NCI-H2227 treated with DMSO at 0.1 percent for 48 hours (cell line): ENCODE measurements around the gene ABHD12.

Experiments
- DNase-seq: peaks from one replicate; lab custom pipeline; 2025; lab: John Stamatoyannopoulos, UW

Gene ABHD12

GRCh38 chr20:25257130-25257529 lies 133.5 kb downstream of the ABHD12 start:
- DNase-seq = no peak

GRCh38 chr20:25256226-25256859 lies 134.3 kb downstream of the ABHD12 start:
- DNase-seq = no peak

- DNase-seq = no peak
Measured at GRCh38 chr20:25254986-25255680, 135.5 kb downstream of the ABHD12 start.

GRCh38 chr20:25254571-25254970 lies 136.1 kb downstream of the ABHD12 start:
- DNase-seq = no peak

- no peak for DNase-seq
Measured at GRCh38 chr20:25253606-25254275, 136.9 kb downstream of the ABHD12 start.

- DNase-seq = no peak
Measured at GRCh38 chr20:25252686-25253421, 137.8 kb downstream of the ABHD12 start.

- no peak for DNase-seq
Measured at GRCh38 chr20:25252230-25252651, 138.4 kb downstream of the ABHD12 start.

GRCh38 chr20:25251558-25251957 lies 139.1 kb downstream of the ABHD12 start:
- no peak for DNase-seq

- DNase-seq = no peak
Measured at GRCh38 chr20:25251019-25251418, 139.6 kb downstream of the ABHD12 start.

- no peak for DNase-seq
Measured at GRCh38 chr20:25250508-25250907, 140.1 kb downstream of the ABHD12 start.
